Measurements from ENCODE around the gene CABLES1.
A peak's percentile ranks its signal among the peaks of the same experiment; 100 is the strongest.

The CABLES1 gene

DNA sequence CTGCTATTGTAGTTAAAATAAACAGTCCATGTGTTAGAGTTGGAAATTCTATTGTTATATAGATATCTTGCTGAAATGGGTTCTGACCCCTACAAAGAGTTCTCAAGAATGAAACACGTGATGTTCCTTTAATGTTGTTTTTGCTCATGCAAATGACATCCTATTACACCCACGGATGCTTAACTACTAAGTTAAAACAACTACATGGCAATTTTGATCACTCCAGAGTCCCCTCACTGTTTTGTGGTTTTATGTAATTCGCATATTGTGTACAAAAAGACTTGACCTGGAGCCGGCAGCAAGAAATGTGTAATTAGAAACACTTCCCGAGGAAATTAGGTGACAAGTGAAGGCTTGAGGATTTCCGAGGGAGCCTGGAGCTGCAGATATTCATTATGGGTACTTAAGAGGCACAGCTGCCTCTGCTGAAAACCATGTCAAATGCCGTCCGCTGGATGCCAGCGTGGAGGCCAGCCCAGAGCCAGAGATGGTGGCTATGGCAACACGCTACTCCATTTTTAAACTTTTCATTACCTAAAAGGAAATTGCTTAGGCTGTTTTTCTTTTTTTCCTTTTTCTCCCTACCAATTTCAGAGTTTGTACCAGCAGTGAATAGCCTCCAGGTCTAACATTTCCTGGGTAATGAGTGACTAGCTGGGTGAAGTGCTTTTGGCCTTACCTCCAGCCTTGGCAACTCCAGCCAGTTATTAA, 21.0 kb upstream of the CABLES1 start:
- DNase-seq (ENCODE audit: low spot score), result no peak

DNA sequence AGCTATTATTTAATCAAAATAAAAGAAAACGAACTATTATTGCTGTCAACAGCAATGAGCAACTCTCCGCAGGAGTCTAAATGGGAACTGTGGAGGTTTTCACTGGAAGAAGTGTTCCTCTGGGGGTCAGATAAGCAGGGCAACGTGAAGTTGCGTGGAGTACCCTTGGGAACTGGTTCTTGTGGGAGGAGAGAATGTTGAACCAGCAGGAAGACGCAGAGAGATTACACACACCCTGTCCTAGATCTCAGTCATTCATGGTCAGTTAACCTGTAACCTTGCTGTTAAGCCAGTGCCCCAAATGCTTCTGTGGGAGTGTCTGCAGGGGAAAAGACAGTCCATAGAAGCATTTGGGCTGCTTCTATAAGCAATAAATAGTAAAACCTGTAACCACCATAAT, 20.4 kb upstream of the CABLES1 start:
- DNase-seq (ENCODE audit: low spot score), result no peak

DNA sequence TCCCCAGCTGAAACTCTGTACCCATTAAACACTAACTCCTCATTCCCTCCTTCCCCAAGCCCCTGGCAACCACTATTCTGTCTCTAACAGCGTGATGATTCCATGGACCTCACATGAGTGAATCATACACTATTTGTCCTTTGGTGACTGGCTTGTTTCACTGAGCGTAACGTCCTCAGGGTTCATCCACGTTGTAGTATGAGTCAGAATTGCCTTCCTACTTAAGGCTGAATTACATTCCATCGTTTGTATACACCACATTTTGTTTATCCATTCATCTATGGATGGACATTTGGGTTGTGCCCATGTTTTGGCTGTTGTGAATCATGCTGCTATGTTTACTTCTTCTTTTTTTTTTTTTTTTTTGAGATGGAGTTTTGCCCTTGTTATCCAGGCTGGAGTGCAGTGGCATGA, 19.6 kb upstream of the CABLES1 start:
- DNase-seq (ENCODE audit: low spot score), result no peak

DNA sequence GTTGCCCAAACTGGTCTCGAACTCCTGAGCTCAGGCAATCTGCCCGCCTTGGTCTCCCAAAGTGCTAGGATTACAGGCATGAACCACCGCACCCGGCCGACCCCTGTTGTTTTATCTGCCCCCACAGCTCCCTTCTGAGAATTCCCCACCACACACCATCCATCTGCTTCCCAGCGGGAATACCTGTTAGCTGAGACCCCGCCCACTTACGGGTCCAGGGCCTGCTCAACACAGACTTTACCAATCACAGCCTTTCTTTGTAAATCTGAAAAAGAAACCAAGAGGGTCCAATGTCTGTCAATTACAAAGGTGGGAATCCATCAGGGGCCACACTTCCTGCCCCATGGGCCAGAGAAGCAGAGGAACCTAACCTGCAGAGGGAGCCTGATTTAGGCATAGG, 14.2 kb upstream of the CABLES1 start:
- no peak for DNase-seq (ENCODE audit: low spot score)

DNA sequence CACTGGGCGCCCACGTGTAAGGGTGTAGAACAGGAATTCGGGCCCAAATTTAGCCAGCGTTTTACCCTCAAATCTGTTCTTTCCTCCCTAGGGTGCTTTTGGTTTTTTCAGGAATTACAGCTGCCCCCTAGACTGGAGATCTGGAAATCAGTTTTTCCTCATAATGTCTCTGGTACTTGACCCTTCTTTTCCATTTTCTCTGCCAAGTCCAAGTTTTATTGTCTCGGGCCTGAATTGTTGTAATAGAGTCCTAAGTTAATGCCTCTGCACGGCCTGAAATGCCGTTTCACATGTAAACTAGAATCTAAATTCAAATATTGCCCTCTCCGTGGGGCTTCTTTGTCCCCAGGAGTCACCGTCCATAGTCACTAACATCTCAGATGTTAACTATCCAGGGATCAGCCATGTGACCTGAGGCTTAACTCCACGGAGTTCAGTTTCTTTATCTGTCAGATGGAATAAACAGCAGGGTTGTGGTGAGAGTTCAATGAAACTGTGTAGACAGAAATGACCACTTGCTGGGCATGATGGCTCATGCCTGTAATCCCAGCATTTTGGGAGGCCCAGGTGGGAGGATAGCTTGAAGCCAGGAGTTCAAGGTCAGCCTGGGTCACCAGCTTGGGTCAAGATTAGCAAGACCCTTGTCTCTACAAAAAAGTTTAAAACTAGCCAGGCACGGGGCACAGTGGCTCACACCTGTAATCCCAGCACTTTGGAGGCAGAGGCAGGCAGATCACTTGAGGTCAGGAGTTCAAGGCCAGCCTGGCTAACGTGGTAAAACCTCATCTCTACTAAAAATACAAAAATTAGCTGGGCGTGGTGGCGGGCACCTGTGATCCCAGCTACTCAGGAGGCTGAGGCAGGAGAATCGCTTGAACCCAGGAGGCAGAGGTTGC, 12.7 kb upstream of the CABLES1 start:
- no peak for DNase-seq (ENCODE audit: low spot score)

DNA sequence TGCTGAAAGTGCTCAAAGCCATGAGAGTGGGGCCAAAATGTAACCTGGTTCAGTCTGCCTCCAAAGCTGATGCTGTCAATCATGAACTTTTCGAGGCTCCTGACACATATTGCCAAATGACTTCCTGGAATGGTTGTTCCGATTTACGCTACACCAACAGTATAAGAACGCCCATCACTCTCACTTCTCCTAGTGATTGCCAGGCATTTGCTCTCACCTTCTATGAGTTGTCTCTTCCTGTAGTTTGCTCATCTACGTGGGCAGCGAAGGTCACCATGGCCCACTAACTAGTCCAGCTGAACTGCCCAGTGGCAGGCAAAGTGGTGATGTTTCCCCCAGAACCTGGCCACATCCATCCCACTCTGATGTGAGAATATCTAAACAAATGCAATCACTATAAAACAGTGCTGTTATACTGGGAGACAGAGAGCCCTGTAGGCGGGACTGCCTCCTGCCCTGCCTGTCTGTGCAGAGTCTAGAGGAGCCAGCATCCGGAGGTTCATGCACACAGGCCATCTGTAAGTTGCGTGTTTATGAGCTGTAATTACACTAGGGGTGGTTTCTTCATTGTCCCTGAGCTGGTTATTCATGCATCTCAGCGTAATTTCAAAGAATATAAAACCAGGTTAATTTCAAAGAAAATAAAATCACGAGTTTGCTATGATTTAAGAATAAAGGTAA, 8.8 kb upstream of the CABLES1 start:
- DNase-seq (ENCODE audit: low spot score), result no peak

DNA sequence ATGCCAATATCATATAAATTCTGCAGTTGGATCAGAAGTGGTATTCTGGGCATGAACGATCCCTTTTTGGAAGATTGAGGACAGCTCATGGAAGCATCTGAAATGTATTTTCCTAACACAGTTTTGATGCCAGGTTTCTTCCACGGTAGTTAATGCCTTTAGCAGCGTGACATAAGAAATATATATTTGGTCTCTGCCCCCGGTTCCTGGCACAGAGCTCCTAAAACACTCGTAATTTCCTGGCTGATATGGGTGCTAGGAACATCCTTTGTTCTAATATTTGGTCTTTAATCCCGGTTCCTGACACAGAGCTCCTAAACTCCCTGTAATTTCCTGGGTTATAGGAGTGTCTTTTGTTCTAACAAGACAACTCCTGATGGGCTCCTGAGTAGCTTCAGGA, 8.2 kb upstream of the CABLES1 start:
- DNase-seq (ENCODE audit: low spot score), result no peak

DNA sequence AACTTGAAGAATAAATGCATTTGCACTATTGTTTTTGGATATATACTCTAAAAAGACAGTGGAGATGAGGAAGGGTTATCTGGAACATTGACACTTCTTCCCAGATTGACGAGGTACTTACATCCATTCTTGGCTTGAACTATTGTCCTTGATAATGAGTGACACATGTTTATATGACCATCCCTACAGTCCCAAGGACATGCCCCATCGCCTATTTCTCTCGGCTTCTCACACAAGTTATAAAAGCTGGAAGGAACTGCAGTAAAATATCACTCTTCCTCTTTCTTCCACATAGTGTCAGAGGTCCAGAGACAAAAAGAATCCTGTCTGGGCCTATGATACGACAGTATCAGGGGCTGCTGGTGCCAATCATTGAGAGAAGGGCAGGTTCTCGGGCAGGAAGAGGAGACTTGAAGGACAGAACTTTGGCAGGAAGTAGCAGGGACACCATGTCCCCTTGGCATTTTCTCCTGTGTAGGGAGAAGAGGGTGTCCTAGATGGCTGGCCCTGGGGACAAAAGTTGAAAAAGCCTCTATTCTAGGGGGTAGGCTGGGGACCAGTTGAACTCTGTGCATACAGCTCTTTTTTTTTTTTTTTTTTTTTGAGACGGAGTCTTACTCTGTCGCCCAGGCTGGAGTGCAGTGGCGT, 5.8 kb upstream of the CABLES1 start:
- DNase-seq (ENCODE audit: low spot score), result no peak

DNA sequence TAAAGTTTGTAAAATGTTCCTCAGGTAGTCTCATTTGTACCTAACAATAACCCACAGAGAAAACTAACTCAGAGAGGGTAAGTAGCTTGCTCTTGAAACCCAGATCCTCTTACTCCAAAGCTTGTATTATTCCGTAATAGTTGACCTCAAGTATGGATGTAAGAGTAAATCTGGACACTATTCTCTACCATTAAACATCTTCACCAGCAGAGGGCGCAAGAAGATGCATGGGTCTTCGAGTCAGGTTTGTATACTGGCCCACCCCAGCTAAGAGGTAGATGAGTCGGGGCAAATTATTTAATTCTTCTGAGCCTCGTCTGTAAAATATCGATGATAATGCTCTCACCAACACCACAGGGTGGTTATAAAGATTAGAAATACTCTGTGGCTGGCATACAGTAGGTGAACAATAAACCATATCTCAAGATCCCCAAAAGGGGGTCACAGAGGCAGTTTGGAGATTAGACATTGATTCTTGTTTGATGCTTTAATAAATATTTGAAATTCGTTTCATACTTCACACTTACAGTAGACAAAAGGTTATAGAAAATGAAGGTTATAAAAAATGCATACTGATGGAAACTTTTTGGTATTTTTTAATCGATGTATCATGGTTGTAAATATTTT, 3.5 kb upstream of the CABLES1 start:
- DNase-seq (ENCODE audit: low spot score), result peak; percentile 47

DNA sequence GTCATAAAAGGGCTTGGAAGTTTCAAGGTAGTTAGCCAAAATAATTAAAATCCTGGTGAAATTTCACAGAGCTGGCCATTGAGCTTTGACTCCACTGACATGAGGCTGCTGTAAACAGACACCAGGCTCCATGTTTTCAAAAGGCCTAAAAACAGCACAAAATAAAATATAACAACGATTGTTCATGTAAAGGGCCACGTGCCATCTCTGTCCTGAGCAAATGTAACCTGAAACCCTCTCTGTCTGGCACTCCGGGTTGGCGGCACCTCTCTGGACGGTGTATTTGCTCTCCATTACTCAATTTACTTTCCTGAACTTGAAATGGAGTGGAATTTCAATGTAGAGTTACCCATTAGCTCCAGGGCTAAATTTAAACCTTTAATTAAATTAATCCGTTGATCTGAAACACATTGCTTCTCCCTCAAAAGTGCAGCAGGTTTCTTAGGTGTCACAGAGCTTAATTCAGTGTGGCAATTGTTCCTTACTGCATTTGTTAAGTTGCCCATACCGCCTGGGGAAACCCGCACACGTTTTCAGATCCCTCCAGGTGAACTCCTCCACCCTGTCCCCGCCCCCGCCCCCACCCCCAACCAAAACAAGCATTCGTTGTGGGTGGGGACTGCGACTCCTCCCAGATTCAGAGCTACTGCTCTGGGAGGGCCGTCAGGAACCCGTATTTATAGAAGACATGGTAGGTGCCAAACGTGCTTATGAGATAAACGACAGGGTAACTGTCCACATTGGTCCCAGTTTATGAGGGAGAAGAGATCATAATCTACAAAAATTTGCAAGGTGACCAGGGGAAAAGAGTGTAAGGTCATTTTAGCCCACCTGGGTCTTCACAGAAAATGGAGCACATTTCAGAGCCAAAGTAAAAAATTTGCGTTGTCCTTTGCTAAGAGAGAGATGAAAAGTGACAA, 1.2 kb upstream of the CABLES1 start:
- peak; percentile 82 for DNase-seq (ENCODE audit: low spot score)

DNA sequence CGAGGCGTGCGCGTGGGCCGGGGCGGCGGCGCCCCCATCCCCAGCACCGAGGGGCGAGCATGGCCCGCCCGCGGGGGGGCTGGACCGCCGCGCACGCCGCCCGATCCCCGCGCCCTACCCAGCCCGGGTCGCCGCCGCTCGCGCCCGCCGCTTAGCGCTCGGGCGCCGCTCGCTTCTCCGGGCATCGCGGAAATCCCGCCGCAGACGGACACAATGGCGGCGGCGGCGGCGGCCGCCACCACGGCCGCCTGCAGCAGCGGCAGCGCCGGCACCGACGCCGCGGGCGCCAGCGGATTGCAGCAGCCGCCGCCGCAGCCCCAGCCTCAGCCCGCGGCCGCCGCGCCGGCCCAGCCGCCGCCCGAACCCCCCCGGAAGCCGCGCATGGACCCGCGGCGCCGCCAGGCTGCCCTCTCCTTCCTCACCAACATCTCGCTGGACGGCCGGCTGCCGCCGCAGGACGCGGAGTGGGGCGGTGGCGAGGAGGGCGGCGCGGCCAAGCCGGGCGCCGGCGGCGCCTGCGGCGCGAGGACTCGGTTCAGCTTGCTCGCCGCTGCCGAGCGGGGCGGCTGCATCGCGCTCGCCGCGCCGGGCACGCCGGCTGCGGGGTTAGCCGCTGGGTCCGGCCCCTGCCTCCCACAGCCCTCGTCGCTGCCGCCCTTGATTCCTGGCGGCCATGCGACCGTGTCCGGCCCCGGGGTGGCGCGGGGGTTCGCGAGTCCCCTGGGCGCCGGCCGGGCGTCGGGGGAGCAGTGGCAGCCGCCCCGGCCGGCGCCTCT, 453 bp downstream of the CABLES1 start:
- DNase-seq (ENCODE audit: low spot score), result peak; percentile 53

DNA sequence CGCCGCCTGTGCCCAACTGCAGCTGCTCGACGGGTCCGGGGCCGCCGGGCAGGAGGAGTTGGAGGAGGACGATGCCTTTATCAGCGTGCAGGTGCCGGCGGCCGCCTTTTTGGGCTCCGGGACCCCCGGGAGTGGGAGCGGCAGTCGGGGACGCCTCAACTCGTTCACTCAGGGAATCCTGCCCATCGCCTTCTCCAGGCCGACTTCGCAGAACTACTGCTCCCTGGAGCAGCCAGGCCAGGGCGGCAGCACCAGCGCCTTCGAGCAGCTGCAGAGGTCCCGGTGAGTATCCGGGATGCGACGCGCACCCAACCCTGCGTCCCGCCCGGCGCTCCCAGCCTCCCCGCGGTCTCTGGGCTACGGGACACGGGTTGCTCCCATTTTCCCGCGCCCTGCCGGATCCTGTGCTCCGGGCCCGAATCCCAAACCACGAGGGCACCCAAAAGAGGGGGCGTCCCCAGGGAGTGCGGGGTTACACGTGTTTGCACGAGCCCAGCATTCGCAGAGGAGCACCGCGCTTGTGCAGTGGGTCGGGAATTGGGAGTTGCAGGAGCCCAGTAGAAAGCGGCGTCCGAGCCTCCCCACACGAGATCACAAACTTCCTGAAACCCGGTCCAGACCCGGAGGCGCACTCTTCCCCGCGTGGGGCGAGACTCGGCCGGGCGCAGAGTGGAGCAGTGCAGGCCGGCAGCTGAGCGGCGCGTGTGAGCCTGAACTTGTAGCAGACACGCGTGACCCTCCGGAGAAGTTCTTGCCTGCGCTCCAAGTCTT, 1.2 kb downstream of the CABLES1 start:
- DNase-seq (ENCODE audit: low spot score), result peak; percentile 65

DNA sequence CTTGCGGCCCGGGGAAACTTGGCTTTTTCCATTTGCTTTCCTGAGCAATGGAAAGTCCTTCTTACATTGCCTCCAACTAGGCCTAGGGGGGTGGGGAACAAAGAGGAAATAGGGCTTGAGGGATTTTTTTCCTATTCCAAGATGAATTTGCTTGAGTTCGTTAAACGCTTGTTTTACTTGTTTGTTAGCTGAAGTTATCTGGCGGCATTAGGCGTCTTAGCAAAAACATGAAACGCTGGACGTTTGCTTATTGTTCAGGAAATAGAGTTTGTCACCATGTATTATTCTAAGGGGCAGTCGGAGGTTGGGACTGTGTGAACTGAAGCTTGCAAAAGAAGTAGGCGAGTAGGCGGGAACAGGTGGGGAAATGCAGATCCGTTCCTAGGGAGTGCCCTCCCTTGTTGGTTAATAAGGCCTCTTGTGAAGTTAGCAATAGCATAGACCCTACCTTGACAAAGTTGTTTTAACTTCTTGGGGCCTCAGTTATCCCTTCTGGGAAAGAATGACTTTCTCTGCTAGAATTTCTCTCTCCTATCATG, 1.9 kb downstream of the CABLES1 start:
- no peak for DNase-seq (ENCODE audit: low spot score)

DNA sequence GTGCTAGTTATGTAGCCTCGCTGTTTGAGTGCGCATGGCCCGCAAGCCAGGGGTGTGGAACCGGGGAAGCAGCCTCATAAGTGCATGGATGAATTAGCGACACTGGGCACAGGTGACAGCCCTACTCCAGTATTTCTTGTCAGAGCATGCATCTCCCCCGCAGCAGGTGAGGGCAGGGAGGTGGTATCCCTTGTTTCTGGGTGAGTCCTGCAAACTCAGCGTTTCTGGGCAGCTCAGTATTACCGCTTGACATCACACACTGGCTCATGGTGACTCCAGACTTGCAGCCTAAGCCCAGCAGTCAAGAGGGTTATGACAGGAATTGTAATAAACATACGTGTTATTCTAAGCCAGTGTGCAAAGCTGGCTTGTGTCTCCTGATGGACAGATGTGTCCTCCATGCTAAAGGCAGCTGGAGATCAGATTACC, 2.5 kb downstream of the CABLES1 start:
- no peak for DNase-seq (ENCODE audit: low spot score)

DNA sequence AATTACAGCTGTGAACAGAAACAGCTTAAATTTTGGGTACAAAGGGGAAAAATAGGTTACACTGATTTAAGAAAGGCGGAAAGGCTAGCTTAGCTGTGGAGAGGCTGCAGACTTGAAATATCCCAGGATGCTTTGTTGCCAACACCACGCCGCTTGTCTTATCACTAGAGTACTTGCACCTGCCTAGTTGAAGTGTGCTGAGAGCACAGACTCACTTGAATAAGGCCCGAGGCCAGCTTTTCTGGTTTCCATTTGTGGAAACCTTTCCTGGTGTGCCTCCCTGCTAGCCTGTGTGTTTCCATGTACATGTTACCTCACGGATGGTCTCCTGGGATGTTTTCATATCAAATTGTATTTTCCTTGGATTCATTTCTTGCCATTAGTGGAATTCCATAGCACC, 3.2 kb downstream of the CABLES1 start:
- DNase-seq (ENCODE audit: low spot score), result no peak

DNA sequence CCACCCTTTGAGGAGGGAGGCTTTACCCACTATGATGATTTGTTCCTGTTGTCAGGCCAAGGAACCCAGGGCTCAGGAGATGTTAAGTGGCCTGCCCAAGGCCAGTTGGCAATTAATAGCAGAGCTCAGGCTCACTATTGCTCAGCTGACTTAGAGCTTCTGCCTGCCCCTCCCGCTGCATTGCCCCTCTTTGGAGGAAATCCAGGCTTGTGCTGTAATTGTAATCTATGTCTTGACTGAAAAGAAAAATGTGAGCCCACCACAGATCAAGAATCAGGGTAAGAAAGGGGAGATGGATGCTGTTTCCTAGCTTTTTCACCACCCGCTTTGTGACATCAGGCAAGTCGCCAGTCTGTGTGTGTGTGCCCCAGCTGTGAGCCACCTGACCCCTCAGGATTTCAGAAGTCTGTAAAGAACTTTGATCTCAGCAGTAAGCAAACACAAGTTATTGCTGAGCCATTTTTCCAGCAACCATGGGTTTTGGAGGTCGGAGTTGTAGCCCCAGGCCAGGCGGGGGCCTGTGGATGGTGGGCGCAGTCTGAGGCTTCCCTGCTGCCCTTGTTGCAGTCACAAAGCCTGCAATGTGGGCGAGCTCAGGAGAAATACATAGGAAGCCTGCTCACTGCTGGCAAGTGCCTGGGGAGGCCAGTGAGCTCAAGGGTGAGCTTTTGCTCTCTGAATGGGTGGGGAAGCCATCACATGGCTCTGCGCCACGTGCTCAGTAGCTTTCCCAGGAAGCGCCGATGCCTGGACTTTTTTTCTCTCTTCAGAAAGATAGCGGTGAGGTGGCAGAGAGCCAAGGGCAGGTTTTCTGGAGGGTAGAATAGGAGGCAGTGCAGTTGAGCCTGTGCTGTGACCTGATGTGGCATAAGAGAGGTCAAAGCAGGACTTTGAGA, 6.1 kb downstream of the CABLES1 start:
- DNase-seq (ENCODE audit: low spot score), result peak; percentile 52

DNA sequence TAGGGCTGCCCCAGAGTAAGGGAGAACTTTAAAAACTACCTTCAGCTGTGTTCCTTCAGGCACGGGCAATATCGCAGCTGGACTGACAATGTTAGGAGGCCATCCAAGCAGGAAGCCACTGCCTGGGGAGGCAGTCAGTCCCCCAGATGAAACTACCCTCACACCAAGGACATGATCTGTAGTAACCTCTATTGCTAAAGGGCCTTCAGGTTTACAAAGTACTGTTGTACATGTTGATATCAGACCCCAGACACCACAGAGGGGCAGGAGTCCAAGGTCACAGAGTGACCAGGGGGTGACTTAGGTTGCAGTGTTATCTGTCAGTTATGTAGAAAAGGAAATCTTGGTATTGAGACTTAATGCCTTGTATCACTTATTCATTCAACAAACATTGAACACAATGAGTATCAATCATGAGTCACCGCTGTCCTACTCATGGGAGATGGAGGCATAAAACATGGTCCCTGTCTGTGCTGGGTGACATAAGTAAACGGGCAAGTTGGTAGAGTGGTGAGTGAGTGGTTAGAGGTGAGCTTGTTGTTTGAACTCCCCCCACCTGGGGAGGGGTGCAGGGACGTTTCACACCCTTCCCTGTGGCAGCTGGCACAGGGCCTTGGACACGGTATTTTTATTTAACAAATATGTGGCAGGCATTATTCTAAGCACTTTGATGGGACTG, 7.1 kb downstream of the CABLES1 start:
- no peak for DNase-seq (ENCODE audit: low spot score)

Data from HuH-7.5 (cell line).